DOHH2 (cell line): Measurements from ENCODE around the gene CES2.

Experiments
- H3F3A ChIP-seq: fragments of 200-600 bp; sonication (generic), shearing (Covaris generic); 2 replicates; pipeline ENCODE4 v1.6.0; 2016; ENCODE audit warnings: antibody characterized with exemption, mild to moderate bottlenecking; ENCODE audit not compliant: control insufficient read depth, insufficient read depth
- H3K27ac ChIP-seq: fragments of 200-600 bp; sonication (generic); 2 replicates; pipeline ENCODE4 v1.5.1; 2014; ENCODE audit warnings: low read depth, mild to moderate bottlenecking, low read length, moderate library complexity
- H3K27me3 ChIP-seq: fragments of 200-600 bp; sonication (generic); 2 replicates; pipeline ENCODE4 v1.6.1; 2014; ENCODE audit warnings: mild to moderate bottlenecking, low read length, mixed read lengths; ENCODE audit not compliant: control insufficient read depth
- H3K36me3 ChIP-seq: fragments of 200-600 bp; sonication (generic); 2 replicates; pipeline ENCODE4 v1.6.1; 2014; ENCODE audit warnings: mild to moderate bottlenecking, low read length, moderate library complexity, mixed read lengths; ENCODE audit not compliant: control insufficient read depth
- H3K4me1 ChIP-seq: fragments of 200-600 bp; sonication (generic); 2 replicates; pipeline ENCODE4 v1.6.1; 2014; ENCODE audit warnings: mild to moderate bottlenecking, low read length, mixed read lengths; ENCODE audit not compliant: control insufficient read depth
- H3K4me2 ChIP-seq: fragments of 200-600 bp; sonication (generic); 2 replicates; pipeline ENCODE4 v1.6.0; 2014; ENCODE audit warnings: mild to moderate bottlenecking, low read length, moderate library complexity
- H3K4me3 ChIP-seq: fragments of 200-600 bp; sonication (generic); 2 replicates; pipeline ENCODE4 v1.5.1; 2014; ENCODE audit warnings: mild to moderate bottlenecking, low read length, mixed read lengths
- H3K79me2 ChIP-seq: fragments of 200-600 bp; sonication (generic); 2 replicates; pipeline ENCODE4 v1.6.1; 2014; ENCODE audit warnings: mild to moderate bottlenecking, low read length, mixed read lengths; ENCODE audit not compliant: control insufficient read depth
- H3K9me2 ChIP-seq: fragments of 200-600 bp; sonication (generic); replicated peaks from 2 replicates; pipeline ENCODE4 v1.6.1; 2014; ENCODE audit warnings: mild to moderate bottlenecking, low read length, mixed read lengths; ENCODE audit not compliant: control insufficient read depth
- H3K9me3 ChIP-seq: fragments of 200-600 bp; sonication (generic); 2 replicates; pipeline ENCODE4 v1.6.1; 2014; ENCODE audit warnings: antibody characterized with exemption, low read length, mixed read lengths; ENCODE audit not compliant: control insufficient read depth, insufficient read depth
- H4K20me1 ChIP-seq: fragments of 200-600 bp; sonication (generic); 2 replicates; pipeline ENCODE4 v1.6.0; 2014; ENCODE audit warnings: low read depth, mild to moderate bottlenecking, antibody characterized with exemption, low read length, moderate library complexity; ENCODE audit not compliant: control insufficient read depth, insufficient read depth
- EZH2phosphoT487 ChIP-seq: fragments of 200-600 bp; sonication (generic); IDR thresholded peaks from 2 replicates; pipeline ENCODE4 v1.6.1; 2017; ENCODE audit warnings: borderline replicate concordance, mild to moderate bottlenecking, antibody characterized with exemption, low read length, moderate library complexity, mixed read lengths
- TF ChIP-seq, protein P1 (sequence below): fragments of 200-600 bp; sonication (generic); IDR thresholded peaks from one replicate; pipeline ENCODE4 v1.5.1; 2014; ENCODE audit warnings: antibody characterized with exemption, mild to moderate bottlenecking, low read depth, low read length; ENCODE audit not compliant: poor library complexity, severe bottlenecking

CES2 gene

GRCh38 chr16:66908116-66908515 is 27.2 kb upstream of the CES2 start:
- no peaks in the 10 kb centered on the region for H4K20me1 ChIP-seq
- peaks cover 7% of the 10 kb centered on the region for H3K27me3 ChIP-seq
- no peaks in the 10 kb centered on the region for H3K9me2 ChIP-seq
- no peaks in the 10 kb centered on the region for H3K36me3 ChIP-seq
- H3K4me3 ChIP-seq, result no peak overlapping the region
- no peaks in the 10 kb centered on the region for H3K79me2 ChIP-seq
- TF ChIP-seq, protein P1, sequence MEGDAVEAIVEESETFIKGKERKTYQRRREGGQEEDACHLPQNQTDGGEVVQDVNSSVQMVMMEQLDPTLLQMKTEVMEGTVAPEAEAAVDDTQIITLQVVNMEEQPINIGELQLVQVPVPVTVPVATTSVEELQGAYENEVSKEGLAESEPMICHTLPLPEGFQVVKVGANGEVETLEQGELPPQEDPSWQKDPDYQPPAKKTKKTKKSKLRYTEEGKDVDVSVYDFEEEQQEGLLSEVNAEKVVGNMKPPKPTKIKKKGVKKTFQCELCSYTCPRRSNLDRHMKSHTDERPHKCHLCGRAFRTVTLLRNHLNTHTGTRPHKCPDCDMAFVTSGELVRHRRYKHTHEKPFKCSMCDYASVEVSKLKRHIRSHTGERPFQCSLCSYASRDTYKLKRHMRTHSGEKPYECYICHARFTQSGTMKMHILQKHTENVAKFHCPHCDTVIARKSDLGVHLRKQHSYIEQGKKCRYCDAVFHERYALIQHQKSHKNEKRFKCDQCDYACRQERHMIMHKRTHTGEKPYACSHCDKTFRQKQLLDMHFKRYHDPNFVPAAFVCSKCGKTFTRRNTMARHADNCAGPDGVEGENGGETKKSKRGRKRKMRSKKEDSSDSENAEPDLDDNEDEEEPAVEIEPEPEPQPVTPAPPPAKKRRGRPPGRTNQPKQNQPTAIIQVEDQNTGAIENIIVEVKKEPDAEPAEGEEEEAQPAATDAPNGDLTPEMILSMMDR, result no peak
- no peak for TF ChIP-seq EZH2phosphoT487
- no peak overlapping the region for H3K4me2 ChIP-seq
- H3K4me1 ChIP-seq, result peaks cover 5% of the 10 kb centered on the region; the same call in 1 of the 2 replicates
- no peak overlapping the region for H3K27ac ChIP-seq
- H3F3A ChIP-seq, result no peaks in the 10 kb centered on the region
- no peaks in the 10 kb centered on the region for H3K9me3 ChIP-seq

- TF ChIP-seq, protein P1, result no peak
- TF ChIP-seq EZH2phosphoT487, result no peak
- H3K4me2 ChIP-seq, result no peak overlapping the region
- H3F3A ChIP-seq, result no peaks in the 10 kb centered on the region
These were observed 26.4 kb upstream of the CES2 start for GRCh38 chr16:66908762-66909559.

GRCh38 chr16:66910175-66910940 is 25.0 kb upstream of the CES2 start:
- no peaks in the 10 kb centered on the region for H4K20me1 ChIP-seq
- no peaks in the 10 kb centered on the region for H3F3A ChIP-seq
- no peaks in the 10 kb centered on the region for H3K36me3 ChIP-seq
- no peak for TF ChIP-seq EZH2phosphoT487
- TF ChIP-seq, protein P1, result no peak
- H3K4me3 ChIP-seq, result no peak overlapping the region
- H3K27me3 ChIP-seq, result peaks cover 7% of the 10 kb centered on the region
- H3K27ac ChIP-seq, result no peak overlapping the region
- H3K9me3 ChIP-seq, result no peaks in the 10 kb centered on the region
- no peak overlapping the region for H3K4me2 ChIP-seq
- no peaks in the 10 kb centered on the region for H3K79me2 ChIP-seq
- no peaks in the 10 kb centered on the region for H3K9me2 ChIP-seq
- peaks cover 5% of the 10 kb centered on the region; the same call in 1 of the 2 replicates for H3K4me1 ChIP-seq

More at GRCh38 chr16:66908762-66909559, 26.4 kb upstream of the CES2 start:
- Histone ChIP-seq H3K4me1 (peaks cover 5% of the 10 kb centered on the region; the same call in 1 of the 2 replicates), H3K36me3 (no peaks in the 10 kb centered on the region), H3K27ac (no peak overlapping the region), H3K4me3 (no peak overlapping the region), H3K9me2 (no peaks in the 10 kb centered on the region), H3K79me2 (no peaks in the 10 kb centered on the region), H3K9me3 (no peaks in the 10 kb centered on the region), H3K27me3 (peaks cover 7% of the 10 kb centered on the region), H4K20me1 (no peaks in the 10 kb centered on the region)
